NCI-H2227 (cell line): Measurements from ENCODE around the gene DDX41.
"Not testable (repeated sequence)": the region's sequence is repeated elsewhere in the genome, so short reads cannot be mapped to it uniquely, and the experiment has no call there.

Source experiments
- DNase-seq: peaks from one replicate; lab custom pipeline; 2025; ENCODE audit not compliant: unreplicated experiment; lab: John Stamatoyannopoulos, UW

DDX41 gene

DNA sequence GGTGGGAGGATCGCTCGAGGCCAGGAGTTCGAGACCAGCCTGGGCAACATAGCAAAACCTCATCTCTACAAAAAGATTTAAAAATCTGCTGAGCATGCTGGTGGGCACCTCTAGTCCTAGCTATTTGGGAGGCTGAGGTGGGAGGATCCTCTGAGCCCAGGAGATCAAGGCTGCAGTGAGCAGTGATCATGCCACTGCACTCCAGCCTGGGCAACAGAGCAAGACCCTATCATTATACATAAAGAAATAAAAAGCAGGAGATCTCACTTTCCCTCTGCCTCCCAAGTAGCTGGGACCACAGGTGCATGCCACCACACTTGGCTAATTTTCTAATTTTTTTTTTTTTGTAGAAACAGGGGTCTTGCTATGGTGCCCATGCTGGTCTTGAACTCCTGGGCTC, 31.0 kb downstream of the DDX41 start:
- DNase-seq: not testable (repeated sequence)

DNA sequence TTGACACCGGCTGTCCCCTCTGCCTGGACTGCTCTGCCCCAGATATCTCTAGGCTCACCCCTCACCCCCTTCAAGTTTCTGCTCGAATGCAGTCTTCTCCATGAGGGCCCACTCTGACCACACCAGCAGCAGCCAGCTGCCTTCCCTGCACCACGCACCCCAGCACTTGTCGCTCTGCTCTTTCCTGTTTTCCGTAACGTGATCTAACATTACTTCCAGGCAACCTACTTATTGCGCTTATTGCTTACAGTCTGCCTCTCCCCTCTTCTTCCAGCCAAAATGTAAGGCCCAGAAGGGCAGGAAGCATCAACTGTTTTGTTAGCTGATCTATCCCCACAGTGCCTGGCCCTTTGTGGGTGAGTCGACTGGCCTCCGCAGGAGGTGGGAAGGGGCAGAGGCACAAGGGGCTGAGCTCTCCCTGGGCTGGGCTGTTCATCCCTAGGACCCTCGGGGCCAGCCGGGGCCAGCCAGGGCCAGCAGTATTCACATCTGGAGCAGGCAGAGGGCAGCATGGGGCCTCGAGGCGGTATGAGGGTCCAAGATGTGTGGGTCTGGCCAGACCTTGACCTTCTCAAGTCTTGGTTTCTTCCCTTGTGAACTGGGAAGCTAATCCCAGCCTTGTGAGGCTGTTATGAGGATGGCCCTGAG, 31.7 kb downstream of the DDX41 start:
- DNase-seq: no peak

DNA sequence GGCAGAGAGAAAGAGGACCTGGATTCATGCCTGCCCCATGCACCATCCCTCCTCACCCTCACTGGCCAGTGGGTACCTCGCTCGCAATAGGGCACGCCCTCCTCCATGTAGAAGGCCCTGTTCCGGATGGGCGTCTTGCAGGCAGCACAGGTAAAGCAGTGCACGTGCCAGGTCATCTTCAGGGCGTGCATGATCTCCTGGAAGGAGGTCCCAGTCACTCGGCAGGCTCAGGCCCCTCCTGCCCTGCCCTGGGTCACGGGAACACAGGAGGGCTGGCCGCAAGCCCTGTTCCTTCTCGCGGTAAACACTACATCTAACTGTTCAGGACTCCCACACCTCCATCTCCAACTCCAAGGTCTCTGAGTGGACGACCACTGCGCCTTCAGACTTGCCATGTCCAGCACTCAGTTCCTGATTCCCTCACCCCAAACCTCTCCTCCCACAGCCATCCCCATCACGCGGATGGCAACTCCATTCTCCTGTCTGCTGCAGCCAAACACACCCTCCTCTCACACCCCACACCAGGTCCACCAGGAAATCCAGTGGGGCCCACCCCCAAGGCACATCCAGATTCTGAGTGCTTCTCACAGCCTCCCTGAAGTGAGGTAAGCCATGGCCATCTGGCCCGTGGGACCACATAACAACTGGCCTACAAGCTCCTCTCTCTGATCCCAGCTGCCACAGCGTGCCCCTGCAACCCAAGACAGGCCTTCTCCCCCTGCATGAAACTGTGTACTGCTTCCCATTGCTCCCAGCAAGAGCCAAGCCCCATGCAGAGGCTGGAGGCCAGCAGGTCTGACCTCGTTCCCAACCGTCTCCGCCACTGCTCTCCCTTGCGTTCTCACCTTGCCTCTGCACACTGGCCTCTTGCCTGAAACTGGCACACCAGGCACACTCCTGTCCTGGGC, 32.5 kb downstream of the DDX41 start:
- DNase-seq: no peak

DNA sequence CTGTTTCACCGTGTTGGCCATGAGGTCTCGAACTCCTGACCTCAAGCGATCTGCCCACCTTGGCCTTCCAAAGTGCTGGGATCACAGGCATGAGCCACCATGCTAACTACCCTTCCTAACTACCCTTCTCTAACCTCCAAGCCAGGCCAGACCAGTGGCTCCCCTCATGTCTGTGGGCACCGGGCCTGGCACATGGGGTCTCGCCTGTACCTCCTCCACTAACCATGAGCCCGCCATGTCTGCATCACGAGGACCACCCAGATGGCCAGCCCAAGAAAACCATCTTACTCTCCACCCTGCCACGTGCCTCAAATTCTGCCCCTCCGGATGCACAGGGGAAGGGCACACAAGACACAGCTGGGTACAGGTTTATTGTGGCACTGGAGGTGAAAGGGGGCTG, 33.7 kb downstream of the DDX41 start:
- no peak for DNase-seq

DNA sequence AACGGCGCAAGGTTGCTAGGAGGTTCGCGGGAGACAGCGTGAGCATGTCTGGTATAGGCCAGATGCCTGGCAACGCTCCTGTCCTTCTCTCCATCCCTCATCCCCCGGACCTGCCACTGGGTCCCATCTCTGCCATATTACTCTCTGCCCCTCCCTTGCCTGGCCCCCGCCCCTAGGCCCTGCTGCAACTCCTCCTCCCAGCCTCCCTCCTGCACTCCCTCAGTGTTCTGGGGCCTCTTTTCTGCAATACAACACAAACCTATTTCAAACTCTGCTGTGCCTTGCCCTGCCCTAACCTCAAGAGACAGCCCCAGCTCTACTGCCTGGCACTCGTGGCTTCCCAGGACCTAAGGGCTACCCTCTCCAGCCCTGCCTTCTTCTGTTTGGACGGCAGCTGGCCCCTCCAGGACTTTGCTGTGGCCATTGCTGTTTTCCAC, 34.4 kb downstream of the DDX41 start:
- no peak for DNase-seq

DNA sequence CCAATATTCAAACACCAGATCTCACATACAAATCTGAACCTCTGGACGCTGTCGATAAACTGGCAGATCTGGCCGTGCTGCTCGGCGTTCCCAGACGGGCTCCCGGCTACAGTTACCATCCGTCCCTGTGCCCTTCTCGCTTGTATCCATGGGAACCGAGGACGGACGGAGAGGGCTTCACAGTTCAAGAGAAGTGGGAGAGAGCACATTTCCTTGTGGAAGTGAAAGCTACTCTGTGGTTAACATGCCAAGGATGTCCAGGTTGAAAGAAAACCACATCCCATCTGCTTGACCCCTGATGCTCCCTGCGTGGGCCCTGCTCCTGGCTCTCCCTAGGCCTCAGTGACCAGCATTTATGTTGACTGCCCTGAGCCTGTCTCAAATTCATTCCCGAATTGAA, 37.0 kb downstream of the DDX41 start:
- no peak for DNase-seq

DNA sequence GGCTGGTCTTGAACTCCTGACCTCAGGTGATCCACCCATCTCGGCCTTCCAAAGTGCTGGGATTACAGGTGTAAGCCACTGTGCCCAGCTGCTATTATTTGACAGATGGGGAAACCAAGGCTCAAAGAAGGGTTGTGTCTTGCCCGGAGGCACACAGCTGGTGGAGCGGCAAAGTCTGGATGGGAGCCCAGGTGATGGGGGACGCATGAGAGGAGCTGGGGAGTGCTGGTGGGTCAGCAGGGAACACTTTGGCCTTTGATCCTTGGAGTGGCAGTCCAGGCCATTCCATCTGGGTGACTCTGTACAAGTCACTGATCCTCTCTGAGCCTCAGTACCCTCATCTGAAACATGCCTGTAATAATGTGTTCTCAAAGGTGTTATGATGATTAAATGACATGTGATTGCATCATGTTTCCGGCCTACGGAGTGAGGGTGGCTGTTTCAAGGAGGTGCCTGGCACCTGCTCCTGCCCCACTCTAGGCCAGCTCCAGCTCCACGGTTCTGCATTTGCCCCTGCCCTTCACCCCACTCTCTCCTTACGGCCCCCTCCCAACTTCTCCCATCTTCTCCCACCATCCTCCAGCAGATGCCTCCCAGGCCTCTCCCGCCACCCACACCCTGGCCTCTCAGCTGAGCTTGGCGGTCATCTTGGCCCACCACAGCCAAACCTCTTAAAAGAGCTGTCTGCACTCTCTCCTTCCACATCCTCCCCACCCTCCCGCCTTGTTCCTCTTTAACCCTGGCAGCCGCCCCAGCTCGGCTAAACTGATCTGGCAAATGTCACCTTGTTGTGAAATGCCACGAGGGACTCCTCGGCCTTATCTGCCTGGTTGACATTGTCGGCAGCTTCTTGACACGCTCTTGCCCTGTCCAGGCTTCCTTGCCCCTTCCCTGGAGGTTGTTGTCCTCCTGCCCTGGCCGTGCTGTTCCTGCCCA, 37.8 kb downstream of the DDX41 start:
- no peak for DNase-seq

DNA sequence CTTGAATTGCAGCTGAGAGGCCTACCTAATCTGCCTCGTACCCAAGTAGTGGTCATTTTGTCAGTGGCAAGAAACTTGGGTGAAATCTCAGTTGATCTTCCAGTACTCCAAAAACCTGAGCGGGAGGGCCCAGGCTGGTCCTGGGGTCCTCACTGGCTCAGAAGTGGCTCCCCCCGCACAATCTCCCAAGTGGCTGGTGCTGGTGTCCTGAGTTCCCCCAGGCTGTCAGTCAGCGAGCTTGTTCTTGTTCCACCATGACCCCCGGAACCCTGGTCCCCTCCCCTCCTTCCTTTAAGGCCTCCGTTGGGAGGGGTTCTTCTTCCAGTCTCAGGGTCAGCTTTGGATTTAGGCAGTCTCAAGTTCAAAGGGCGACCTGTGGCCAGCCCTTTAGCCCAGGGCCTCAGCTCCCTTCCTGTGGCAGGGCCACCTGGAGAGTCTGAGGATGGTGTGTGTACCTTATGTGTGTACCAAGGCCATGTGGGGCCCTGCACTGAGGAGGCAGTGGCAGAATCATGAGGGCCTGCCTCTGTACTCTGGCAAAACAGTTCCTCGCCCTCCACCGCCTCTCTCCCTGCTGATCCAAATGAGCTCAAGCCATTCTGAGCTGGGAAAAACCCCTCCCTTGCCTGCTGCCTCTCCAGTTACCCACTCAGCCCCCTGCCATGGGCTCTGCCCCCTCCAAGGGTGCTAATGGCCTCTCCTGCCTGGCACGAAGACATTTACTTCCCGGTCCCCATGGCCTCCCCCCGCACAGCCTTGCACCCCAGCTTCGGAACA, 38.9 kb downstream of the DDX41 start:
- no peak for DNase-seq

DNA sequence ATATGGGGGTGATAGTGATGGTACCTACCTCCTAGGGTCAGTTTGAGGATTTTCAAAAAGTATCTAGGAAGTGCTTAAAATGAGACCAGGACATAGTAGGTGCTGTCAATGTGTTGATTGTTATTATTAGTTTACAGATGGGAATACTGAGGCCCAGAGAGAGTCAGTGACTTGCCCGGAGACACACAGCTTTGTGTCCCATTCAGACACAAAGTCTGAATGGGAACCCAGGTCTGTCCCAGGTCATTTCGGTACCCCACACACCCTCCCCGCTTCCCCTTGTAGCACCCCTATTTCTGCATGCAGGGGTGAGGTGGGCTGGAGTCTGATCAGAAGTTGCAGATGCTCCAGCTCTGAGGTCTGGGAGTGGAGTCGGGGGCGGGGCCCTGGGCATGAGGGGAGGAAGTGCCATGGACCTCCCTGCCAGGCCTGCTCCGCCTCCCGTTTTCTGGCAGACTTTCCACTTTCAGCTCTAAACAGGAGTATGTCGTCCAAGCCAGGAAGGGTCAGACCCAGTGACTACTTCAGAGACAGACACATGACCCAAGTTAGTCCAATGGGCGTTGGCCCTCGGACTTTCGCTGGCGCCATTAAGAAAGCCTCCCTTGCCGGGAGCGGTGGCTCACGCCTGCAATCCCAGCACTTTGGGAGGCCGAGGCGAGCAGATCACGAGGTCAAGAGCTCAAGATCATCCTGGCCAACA, 40.1 kb downstream of the DDX41 start:
- no peak for DNase-seq

DNA sequence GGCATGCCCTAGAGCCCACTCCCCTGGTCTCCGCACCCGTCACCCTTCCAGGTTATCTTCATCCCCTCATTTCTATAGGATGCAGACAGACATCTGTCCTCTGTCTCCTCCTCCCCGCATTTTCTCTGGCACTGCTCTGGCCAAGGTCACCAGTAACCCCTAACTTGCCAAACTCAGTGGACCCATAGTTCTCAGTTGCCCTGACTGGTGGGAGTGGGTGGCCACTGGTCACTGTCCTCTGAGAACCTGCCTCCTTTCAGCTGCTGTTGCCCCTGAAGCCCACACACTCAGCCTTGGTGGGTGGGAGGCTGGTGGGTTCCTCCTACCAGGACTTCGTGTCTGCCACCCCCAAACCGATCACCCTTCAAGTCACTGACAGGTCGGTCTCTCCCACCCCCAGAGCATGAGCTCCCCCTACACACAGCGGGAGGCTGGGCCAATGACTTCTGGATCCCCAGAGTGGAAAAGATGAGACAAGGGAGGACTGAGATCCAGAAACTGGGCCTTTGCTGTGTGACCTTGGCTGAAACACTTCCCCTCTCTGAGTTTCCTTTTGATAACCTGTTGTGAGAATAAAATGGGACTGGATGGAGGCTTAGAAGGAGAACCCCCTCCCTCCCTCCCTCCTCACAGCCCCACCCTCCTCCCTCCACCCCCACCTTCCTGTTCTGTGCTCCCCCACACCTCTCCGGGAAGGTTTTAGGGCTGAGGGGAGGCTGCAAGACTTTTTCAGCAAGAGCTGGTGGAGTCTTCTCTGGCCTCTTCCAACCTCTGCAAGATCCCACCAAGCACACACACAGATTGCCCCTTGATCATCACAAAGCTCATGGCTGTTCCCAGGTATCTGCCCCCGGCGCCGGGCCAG, 41.0 kb downstream of the DDX41 start:
- no peak for DNase-seq

DNA sequence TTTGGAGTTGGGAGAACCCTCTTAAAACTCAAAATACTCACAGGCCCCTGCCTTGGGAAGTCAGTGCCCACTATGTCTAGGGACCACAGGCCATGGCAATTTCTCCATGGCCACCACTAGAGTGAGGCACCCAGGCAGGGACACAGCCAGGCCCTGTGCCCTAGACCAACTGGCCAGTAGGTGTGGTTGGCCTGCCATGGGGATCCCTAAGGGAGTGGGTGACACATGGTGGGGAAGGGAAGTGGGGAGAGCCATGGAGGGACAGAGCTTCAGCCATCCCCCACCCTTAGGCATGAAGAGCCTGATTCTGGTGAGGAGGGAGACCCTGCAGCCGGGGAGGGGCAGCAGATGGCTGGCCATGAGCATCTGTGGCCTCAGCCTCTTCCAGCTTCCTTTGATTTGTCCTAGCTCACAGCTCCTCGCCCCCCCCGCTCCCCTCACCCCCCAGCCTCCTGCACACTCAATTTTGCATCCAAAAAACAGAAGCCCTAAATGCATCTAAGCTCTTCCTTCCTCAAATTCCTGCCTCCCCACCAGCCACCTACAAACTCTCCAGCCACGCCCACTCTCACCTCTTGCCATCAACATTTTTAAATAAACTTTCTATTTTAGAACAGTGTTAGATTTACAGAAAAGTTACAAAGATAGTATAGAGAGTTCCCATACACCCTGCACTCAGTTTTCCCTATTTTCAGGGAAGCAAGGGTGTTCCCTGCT, 41.8 kb downstream of the DDX41 start:
- DNase-seq: no peak

DNA sequence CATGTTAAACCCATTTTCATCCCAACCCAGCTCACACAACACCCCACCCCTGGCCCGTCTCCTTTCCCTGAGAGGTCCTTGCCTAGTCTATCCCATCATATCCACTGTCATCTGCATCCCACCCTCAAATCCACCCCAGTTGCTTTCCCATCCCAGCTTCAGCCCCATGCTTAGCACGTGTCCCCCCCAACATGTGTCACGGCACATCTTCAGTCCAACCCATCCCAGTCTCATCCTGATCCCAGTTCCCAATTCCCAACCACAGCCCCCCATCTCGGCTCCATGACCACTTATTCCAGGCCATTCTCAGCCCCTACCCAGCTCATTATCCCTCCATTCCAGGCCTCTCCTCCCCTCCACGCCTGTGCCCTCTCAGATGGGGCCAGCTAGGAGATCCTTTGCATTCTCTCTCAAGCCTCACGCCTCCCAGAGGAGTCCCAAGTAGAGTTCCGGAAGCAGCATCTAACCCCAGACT, 42.7 kb downstream of the DDX41 start:
- DNase-seq: no peak

DNA sequence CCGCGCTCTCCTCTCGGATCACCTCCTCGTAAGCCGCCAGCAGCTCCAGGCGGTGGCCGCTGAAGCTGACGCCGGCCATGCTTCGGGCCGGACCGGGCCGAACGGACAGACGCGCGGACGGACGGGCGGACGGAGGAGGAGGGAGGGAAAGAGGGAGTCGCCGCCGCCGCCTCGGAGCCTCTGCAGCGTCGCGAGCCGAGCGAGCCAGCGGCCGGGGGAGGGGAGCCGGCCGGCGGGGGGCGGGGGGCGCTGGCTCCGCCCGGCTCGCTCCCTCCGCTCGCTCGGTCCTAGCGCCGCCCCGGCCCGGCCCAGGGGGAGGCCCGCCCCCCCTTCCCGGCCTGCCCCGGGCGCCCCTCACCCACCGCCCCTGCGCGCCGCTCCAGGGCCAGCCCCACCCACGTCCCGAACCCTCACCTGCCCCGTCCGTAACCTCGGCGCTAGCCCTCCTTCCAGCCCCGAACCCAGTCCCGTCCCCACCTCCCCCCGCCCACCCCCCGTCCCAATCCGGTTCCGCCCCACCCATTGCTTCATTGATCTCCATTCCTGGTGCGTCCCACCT, 43.2 kb downstream of the DDX41 start, which contains the start of gene DBN1:
Gene DBN1 (minus strand): TSS at position 192 of the 559 bp plus-strand sequence. CDS start 113 bp downstream, at position 79.
- peak; percentile 75 for DNase-seq

DNA sequence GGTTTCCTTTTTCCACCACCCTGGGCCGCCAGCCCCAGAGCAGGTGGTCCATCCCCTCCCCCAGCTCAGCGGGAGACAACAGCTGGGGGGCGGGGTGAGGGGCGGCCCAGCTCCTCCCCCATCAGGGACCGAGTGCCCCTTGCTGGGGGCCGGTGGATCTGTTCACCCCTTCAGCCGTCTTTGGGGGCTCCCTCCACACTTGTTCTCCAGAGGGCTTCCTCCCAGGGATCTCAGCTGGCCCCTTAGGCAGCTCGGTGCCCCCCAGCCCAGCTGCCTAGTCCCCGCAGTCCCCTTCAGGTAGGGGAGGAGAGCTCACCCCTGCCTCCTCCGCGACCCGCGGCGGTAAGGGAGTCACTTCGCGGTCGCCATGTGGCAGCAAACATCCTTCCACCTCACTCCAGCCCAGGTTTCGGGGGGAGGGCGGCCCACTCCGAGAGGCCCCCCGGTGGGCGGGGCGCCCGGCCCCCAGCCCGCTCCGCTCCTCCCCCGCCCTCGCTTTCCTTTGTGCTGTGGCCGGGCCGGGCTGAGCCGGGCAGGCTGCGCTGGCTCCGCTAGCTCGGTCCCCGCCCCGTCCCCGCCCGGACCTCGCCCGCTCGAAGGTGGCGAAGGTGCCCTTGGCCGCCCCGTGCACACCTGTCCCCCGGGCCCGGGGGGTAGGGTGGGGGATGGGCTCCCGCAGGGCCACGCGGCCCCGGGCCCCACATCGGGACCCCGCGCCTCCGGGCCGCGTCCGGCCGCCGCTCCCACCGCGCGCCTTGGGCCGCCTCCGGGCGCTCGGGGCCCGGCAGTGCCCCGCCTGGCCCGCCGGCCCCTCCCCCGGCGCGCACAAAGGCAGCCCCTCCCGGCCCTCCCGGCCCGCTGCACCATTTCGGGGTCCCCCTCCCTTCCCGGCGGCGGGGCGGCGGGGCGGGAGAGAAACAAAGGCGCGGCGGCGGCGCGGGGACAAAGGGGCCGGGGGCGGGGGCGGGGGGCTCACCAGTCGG, 44.0 kb downstream of the DDX41 start:
- DNase-seq: peak; percentile 76

DNA sequence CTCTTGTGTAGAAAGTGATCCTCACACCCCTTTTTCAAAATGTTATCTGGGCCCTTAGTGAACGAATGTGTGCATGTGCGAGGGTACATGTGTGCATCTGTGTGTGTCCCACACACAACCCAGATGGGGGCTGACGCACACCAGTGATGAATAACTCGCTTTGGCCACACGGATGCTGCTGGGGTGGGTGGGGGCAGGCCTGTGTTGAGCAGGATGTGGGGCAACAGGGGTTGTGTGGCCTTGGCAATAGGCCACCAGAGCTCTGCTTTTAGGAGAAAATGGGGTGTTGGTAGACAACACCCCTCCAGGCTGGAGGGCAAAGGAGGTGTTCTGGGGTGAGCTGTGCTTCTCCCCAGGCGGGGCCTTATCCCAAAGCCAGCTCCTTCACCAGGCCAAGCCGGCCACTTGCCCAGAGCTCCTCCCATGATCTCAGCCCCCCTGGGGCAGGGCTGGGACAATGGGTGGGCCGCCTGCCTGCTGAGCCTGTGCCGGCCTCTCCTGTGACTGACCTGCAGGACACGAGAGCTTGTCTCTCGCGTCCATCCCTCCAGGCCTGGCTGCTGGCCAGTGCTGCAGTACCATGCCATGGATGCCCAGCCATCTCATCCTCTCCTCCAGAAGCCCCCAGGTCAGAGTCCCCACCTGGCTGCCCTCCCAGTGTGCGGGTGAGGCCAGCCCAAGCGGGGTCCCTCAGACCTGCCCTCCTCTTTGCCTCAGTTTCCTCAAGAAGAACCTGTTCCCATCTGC, 45.0 kb downstream of the DDX41 start:
- DNase-seq: no peak
